Measurements from ENCODE around the gene FBN1. TPM values are rescaled to one million over a fixed set of nuclear protein-coding genes. Genes with fewer than 3 reads are reported as not detected.
A peak's percentile ranks its signal among the peaks of the same experiment; 100 is the strongest.

The FBN1 gene
- total RNA-seq, 1 donor, result 984 TPM

GRCh38 chr15:48477795-48478360, 167.6 kb downstream of the FBN1 start:
- peak; percentile 22 for DNase-seq (ENCODE audit: low read depth)
- no peak overlapping the region for H3K4me3 ChIP-seq (ENCODE audit: low read depth, low read length)
- TF ChIP-seq CTCF (IDR thresholded peaks at IDR 0.05; ENCODE audit: insufficient read depth, low read length), result no peak

DNA sequence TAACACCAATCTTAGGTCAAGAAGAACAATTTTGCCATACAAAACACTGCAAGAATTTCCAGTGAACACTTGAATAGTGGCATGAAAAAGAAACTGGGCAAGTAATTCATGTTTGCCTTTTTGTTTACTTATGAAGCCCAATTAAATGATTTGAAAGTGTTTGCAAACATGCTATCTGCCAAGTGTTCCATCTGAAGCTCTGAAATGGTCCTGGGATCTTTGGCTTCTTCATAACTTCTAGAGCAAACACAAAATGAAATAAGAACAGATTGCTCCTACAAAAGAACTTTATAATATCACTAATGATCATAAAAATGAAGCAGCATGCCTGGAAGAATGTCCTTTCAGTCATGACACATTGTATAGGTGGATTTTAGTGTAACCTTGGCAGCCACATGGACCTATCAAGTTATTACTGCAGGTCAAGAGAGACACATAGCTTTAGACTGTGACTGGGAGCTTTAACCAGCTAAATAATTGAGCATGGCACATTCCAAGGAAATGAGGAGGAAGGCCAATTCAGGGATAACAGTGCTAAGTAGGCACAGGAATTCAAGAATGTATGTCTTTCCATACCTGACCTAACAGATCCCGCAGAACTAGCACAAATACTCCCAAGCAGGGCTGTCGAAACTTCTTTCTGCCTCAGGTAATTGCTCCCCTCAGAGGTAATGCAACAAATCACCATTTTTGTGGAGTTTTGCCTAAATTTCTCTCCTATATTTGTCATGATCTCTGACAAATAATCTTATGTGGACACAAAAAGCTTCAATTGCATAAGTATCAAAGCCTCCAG, 169.7 kb downstream of the FBN1 start:
- no peak for DNase-seq (ENCODE audit: low read depth)
- TF ChIP-seq CTCF (IDR thresholded peaks at IDR 0.05; ENCODE audit: insufficient read depth, low read length), result no peak
- no peak overlapping the region for H3K4me3 ChIP-seq (ENCODE audit: low read depth, low read length)

GRCh38 chr15:48473667-48474066, 171.8 kb downstream of the FBN1 start:
- no peak for DNase-seq (ENCODE audit: low read depth)
- no peak overlapping the region for H3K4me3 ChIP-seq (ENCODE audit: low read depth, low read length)
- no peak for TF ChIP-seq CTCF (IDR thresholded peaks at IDR 0.05; ENCODE audit: insufficient read depth, low read length)

GRCh38 chr15:48472756-48473155, 172.8 kb downstream of the FBN1 start:
- DNase-seq (ENCODE audit: low read depth), result peak; percentile 64
- TF ChIP-seq CTCF (IDR thresholded peaks at IDR 0.05; ENCODE audit: insufficient read depth, low read length), result no peak
- H3K4me3 ChIP-seq (ENCODE audit: low read depth, low read length), result no peak overlapping the region

DNA sequence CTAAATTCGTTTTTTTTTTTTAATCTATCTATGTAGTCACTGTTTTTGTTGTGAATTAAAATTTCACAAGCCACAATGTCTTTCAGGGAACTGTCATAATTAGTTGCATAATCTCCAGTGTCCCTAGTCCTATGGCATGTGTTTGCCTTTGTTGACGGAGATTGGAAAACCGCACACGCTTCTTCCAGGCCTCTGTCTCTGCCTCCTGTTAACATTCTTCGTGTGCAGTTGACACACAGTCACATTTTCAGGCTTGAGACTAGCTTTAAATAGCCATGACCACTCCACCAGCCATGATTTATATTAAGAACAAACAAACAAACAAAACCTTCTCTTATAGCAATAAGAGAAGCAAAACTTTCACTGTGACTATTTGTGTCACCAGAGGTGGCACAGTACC, 174.4 kb downstream of the FBN1 start:
- H3K4me3 ChIP-seq (ENCODE audit: low read depth, low read length), result no peak overlapping the region
- DNase-seq (ENCODE audit: low read depth), result no peak
- no peak for TF ChIP-seq CTCF (IDR thresholded peaks at IDR 0.05; ENCODE audit: insufficient read depth, low read length)

DNA sequence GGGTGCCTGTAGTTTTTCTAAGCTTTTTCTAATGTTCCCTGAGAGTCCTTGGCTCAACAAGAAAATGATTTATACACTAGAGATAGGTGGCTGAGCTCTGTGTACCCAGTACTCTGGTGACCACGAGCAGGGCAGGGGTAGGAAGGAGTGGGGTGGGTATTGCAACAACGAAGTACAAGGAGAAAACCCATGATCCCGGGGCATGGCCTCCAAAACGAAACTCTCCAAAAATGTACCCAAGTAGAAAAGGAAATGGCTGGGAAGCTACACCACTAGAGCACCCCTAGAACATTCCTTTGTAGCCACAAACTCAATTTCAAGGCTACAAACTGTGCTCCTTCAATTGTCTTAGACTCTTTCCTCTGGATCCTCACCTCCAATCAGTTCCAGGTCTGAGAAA, 175.4 kb downstream of the FBN1 start:
- H3K4me3 ChIP-seq (ENCODE audit: low read depth, low read length), result no peak overlapping the region
- DNase-seq (ENCODE audit: low read depth), result no peak
- TF ChIP-seq CTCF (IDR thresholded peaks at IDR 0.05; ENCODE audit: insufficient read depth, low read length), result no peak

All from fibroblast of the aortic adventitia (primary cell).